ENCODE measurements around the gene VPS16. TPM values are rescaled to one million over a fixed set of nuclear protein-coding genes. Genes with fewer than 3 reads are reported as not detected.

VPS16 gene
- total RNA-seq, 1 experiment from 2014 or later, result 38.1 TPM

- BruUV-seq (replicated peaks), result no TSS peak
- Histone ChIP-seq H3K4me1 (ENCODE audit: control insufficient read depth in 1 of 2, insufficient read depth in 2 of 2, low read length in 2 of 2) (peaks cover 8 to 13% of the 10 kb centered on the region in 2 experiments; a peak in 3 of 4 replicates), H3K9me2 (ENCODE audit: insufficient read depth) (no peaks in the 10 kb centered on the region), H3K4me2 (ENCODE audit: low read length) (no peak overlapping the region), H3K79me2 (ENCODE audit: insufficient read depth, low read length) (no peaks in the 10 kb centered on the region), H4K20me1 (ENCODE audit: insufficient read depth) (no peaks in the 10 kb centered on the region), H3K9ac (ENCODE audit: low read length) (no peak overlapping the region), H3K4me3 (replicated peaks in 1 of 2; ENCODE audit: low read depth in 1 of 2, low read length in 2 of 2) (no peak overlapping the region), H2AFZ (ENCODE audit: low read depth, low read length, poor library complexity, severe bottlenecking) (no peak overlapping the region), H3K36me3 (ENCODE audit: control insufficient read depth in 1 of 2, insufficient read depth in 2 of 2, low read length in 2 of 2) (no peaks in the 10 kb centered on the region), H3K27ac (ENCODE audit: low read depth, low read length) (no peak overlapping the region), H3K27me3 (ENCODE audit: insufficient read depth, low read length) (peaks cover 8% of the 10 kb centered on the region; the same call in 1 of the 2 replicates), H3K9me3 (ENCODE audit: control insufficient read depth in 1 of 2, insufficient read depth in 1 of 2, low read depth in 1 of 2, low read length in 2 of 2) (no peaks in the 10 kb centered on the region)
- ATAC-seq, result no peak
- ChIA-PET POLR2A (no interaction called here), CTCF (no interaction called here), RAD21 (ENCODE audit: low non-redundant PET in 1 of 2, low total read pairs in 2 of 2, uncharacterized antibody in 2 of 2, unreplicated experiment in 2 of 2) (no interaction called here)
- TF ChIP-seq, protein P1, sequence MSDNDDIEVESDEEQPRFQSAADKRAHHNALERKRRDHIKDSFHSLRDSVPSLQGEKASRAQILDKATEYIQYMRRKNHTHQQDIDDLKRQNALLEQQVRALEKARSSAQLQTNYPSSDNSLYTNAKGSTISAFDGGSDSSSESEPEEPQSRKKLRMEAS (IDR thresholded peaks at IDR 0.05), result no peak
- TF ChIP-seq EZH2 (IDR thresholded peaks at IDR 0.05) (no peak), ELF1 (IDR thresholded peaks at IDR 0.05; ENCODE audit: borderline replicate concordance, low read depth) (no peak), REST (IDR thresholded peaks at IDR 0.05; ENCODE audit: low read depth) (no peak), POLR2A (IDR thresholded peaks at IDR 0.05; ENCODE audit: borderline replicate concordance, extremely low read depth, insufficient read depth, insufficient read length) (no peak), YY1 (IDR thresholded peaks at IDR 0.05; ENCODE audit: extremely low read depth, insufficient replicate concordance, low read depth, low read length) (no peak), JUND (IDR thresholded peaks at IDR 0.05) (no peak), POLR2AphosphoS5 (IDR thresholded peaks at IDR 0.05; ENCODE audit: low read depth, low read length) (no peak), ZNF274 (IDR thresholded peaks at IDR 0.05; ENCODE audit: low read depth, low read length) (no peak)
- TF ChIP-seq, protein P2, sequence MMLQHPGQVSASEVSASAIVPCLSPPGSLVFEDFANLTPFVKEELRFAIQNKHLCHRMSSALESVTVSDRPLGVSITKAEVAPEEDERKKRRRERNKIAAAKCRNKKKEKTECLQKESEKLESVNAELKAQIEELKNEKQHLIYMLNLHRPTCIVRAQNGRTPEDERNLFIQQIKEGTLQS (IDR thresholded peaks at IDR 0.05), result no peak
- no peak for DNase-seq (ENCODE audit: low read depth, low spot score)
- intact Hi-C loops (cut with micrococcal nuclease), result no loop called here
Measured at GRCh38 chr20:2794866-2795447, 45.6 kb upstream of the VPS16 start.
